OCI-LY7 (cell line): ENCODE measurements around the gene HECW1.

Source experiments
- CTCF ChIP-seq: fragments of 200-600 bp; sonication (generic); conservative IDR thresholded peaks from 2 replicates; pipeline ENCODE4 v1.5.1; 2014; ENCODE audit warnings: mild to moderate bottlenecking, antibody characterized with exemption, low read length, moderate library complexity, mixed read lengths
- EZH2phosphoT487 ChIP-seq: fragments of 200-600 bp; sonication (generic); IDR thresholded peaks from 2 replicates; pipeline ENCODE4 v1.6.1; 2018; ENCODE audit warnings: low read depth, borderline replicate concordance, mild to moderate bottlenecking, mixed run types, antibody characterized with exemption, low read length, moderate library complexity, mixed read lengths

DNA sequence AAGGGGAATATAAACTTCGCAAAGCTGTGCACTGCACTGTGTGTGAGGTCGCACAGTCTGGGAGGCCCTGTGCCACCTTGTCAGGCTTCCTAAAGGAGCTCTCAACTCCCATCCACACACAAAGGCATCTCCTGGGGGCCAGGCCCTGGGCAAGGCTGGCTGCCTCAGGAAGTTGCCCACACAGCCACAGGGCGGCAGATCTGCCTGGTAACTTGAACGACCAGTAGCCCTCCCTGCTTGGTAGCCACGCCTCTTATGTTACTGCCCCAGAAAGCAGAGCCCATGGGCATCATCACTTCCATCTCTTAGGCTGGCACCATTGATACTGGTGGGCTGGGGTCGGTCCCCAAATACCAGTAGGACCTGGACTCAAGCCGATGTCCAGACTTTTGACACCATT lies 82.8 kb downstream of the HECW1 start:
- TF ChIP-seq CTCF (no peak), EZH2phosphoT487 (no peak)
